MCF 10A (cell line): Measurements from ENCODE around the gene BSND. TPM values are rescaled to one million over a fixed set of nuclear protein-coding genes. Genes with fewer than 3 reads are reported as not detected.

ENCODE experiments used
- BruUV-seq: library from RNA; stranded (reverse); fragments of 400-500 nt; replicated peaks from 2 replicates; lab custom pipeline; 2021; lab: Mats Ljungman, UMichigan
- CTCF ChIA-PET: fragments of 300-600 bp; sonication (Branson Sonifier 250); formaldehyde crosslinking; extraction: SDS; loops from one replicate; lab custom pipeline; 2021; ENCODE audit warnings: antibody characterized with exemption, inconsistent platforms; lab: Yijun Ruan, JAX
- POLR2A ChIA-PET: fragments of 300-600, 350-650 bp; sonication (Branson Sonifier 250); formaldehyde crosslinking; extraction: SDS; loops from one replicate; lab custom pipeline; 2020; ENCODE audit warnings: antibody characterized with exemption, inconsistent platforms; lab: Yijun Ruan, JAX
- DNase-seq: peaks from one replicate; pipeline ENCODE4 v3.0.0-alpha.2; 2018; ENCODE audit not compliant: unreplicated experiment
- H3K27ac Mint-ChIP-seq: one replicate; pipeline ENCODE4 v1.8.0; 2022; ENCODE audit warnings: mild to moderate bottlenecking, low read depth, mixed read lengths; ENCODE audit not compliant: unreplicated experiment
- H3K27me3 Mint-ChIP-seq: one replicate; pipeline ENCODE4 v1.8.0; 2022; ENCODE audit warnings: mixed read lengths; ENCODE audit not compliant: insufficient read depth, unreplicated experiment
- H3K36me3 Mint-ChIP-seq: one replicate; pipeline ENCODE4 v1.8.0; 2022; ENCODE audit warnings: mild to moderate bottlenecking, moderate library complexity, mixed read lengths; ENCODE audit not compliant: insufficient read depth, unreplicated experiment
- H3K4me1 Mint-ChIP-seq: one replicate; pipeline ENCODE4 v1.8.0; 2022; ENCODE audit warnings: mixed read lengths; ENCODE audit not compliant: insufficient read depth, unreplicated experiment
- H3K4me3 Mint-ChIP-seq: one replicate; pipeline ENCODE4 v1.8.0; 2022; ENCODE audit warnings: mild to moderate bottlenecking, moderate library complexity, mixed read lengths; ENCODE audit not compliant: unreplicated experiment
- H3K9me3 Mint-ChIP-seq: one replicate; pipeline ENCODE4 v1.8.0; 2022; ENCODE audit warnings: mixed read lengths; ENCODE audit not compliant: unreplicated experiment
- CTCF ChIP-seq: fragments of 200-600 bp; IDR thresholded peaks from one replicate; pipeline ENCODE4 v1.8.0; 2022; ENCODE audit warnings: antibody characterized with exemption, mild to moderate bottlenecking; ENCODE audit not compliant: unreplicated experiment
- intact Hi-C: fragments of 100-400 bp; cut with micrococcal nuclease; formaldehyde crosslinking; loops from 2 replicates; pipeline ENCODE4 v1.14.1; 2022
- total RNA-seq: library from RNA; stranded (reverse); gene quantifications from 2 replicates; pipeline ENCODE4 v1.2.3, GENCODE V29; 2022

The BSND gene
- total RNA-seq, 1 experiment from 2014 or later: not detected

GRCh38 chr1:55057270-55057955 is 58.7 kb downstream of the BSND start:
- no peak for DNase-seq
- intact Hi-C loops: no loop called here
- Mint-ChIP-seq H3K36me3 (no peaks in the 10 kb centered on the region), H3K4me3 (no peak overlapping the region), H3K9me3 (no peaks in the 10 kb centered on the region), H3K27ac (no peak overlapping the region), H3K4me1 (peaks cover 8% of the 10 kb centered on the region), H3K27me3 (no peaks in the 10 kb centered on the region)
- BruUV-seq: no TSS peak
- ChIA-PET CTCF (no interaction called here), POLR2A (no interaction called here)
- TF ChIP-seq CTCF: no peak

GRCh38 chr1:55057956-55058298 is 59.2 kb downstream of the BSND start:
- Mint-ChIP-seq H3K4me1 (peaks cover 8% of the 10 kb centered on the region), H3K36me3 (no peaks in the 10 kb centered on the region), H3K4me3 (no peak overlapping the region), H3K27ac (no peak overlapping the region), H3K9me3 (no peaks in the 10 kb centered on the region), H3K27me3 (no peaks in the 10 kb centered on the region)
- intact Hi-C loops: no loop called here
- TF ChIP-seq CTCF: no peak
- DNase-seq: no peak
- no TSS peak for BruUV-seq
- CTCF ChIA-PET: interaction anchor here (1.4 kb wide), 1 partner anchor 11 kb away, joined by 5 read pairs; no protein-coding TSS in a partner anchor
- POLR2A ChIA-PET: no interaction called here

GRCh38 chr1:55059302-55060132 is 60.8 kb downstream of the BSND start:
- TF ChIP-seq CTCF: no peak
- ChIA-PET CTCF (interaction anchor here (0.6 to 1.7 kb wide), 4 partner anchors 10 to 1650 kb away, joined by 3 to 5 read pairs (median 4); no protein-coding TSS in a partner anchor), POLR2A (interaction anchor here (0.6 to 1.0 kb wide), 2 partner anchors 9 to 47 kb away, joined by 3 read pairs; no protein-coding TSS in a partner anchor)
- Mint-ChIP-seq H3K36me3 (no peaks in the 10 kb centered on the region), H3K9me3 (no peaks in the 10 kb centered on the region), H3K27ac (no peak overlapping the region), H3K4me1 (peaks cover 8% of the 10 kb centered on the region), H3K27me3 (no peaks in the 10 kb centered on the region), H3K4me3 (no peak overlapping the region)
- no TSS peak for BruUV-seq
- no peak for DNase-seq
- intact Hi-C loops: no loop called here
